WTC11 (cell line): Measurements from ENCODE around the gene PPP1R9A. TPM values are rescaled to one million over a fixed set of nuclear protein-coding genes. Genes with fewer than 3 reads are reported as not detected.

Experiments
- ATAC-seq: fragments of 200-7000 bp; cut with Tn5 transposase; 2 replicates; pipeline ENCODE4 v1.10.0; 2021; ENCODE audit warnings: mild to moderate bottlenecking, moderate library complexity
- CTCF ChIA-PET: fragments of 300-600 bp; sonication (Branson Sonifier 250); formaldehyde crosslinking; loops from one replicate; lab custom pipeline; 2021; ENCODE audit warnings: antibody characterized with exemption; lab: Charles Lee
- POLR2A ChIA-PET: fragments of 350-600 bp; sonication (Branson Sonifier 250); formaldehyde crosslinking; loops from one replicate; lab custom pipeline; 2021; ENCODE audit warnings: antibody characterized with exemption; lab: Charles Lee
- DNase-seq: peaks from one replicate; pipeline ENCODE4 v3.0.0; 2021; ENCODE audit warnings: low spot score
- H3K27ac Mint-ChIP-seq: 2 replicates; pipeline ENCODE4 v1.8.0; 2021; ENCODE audit warnings: mixed read lengths
- H3K27me3 Mint-ChIP-seq: 2 replicates; pipeline ENCODE4 v1.8.0; 2021; ENCODE audit warnings: low read depth, mild to moderate bottlenecking, moderate library complexity, mixed read lengths
- H3K36me3 Mint-ChIP-seq: 2 replicates; pipeline ENCODE4 v1.8.0; 2021; ENCODE audit warnings: mixed read lengths
- H3K4me1 Mint-ChIP-seq: 2 replicates; pipeline ENCODE4 v1.8.0; 2022; ENCODE audit warnings: mixed read lengths
- H3K4me3 Mint-ChIP-seq: 2 replicates; pipeline ENCODE4 v1.8.0; 2021; ENCODE audit warnings: mild to moderate bottlenecking, moderate library complexity, mixed read lengths
- H3K9me3 Mint-ChIP-seq: 2 replicates; pipeline ENCODE4 v1.8.0; 2021; ENCODE audit warnings: mixed read lengths
- AFF4 ChIP-seq: sonication (generic); formaldehyde crosslinking; IDR thresholded peaks from 2 replicates; pipeline ENCODE4 v1.8.1; 2023; ENCODE audit warnings: mild to moderate bottlenecking, missing genetic modification reagents, borderline replicate concordance
- E2F1 ChIP-seq: sonication (generic); formaldehyde crosslinking; IDR thresholded peaks from 2 replicates; pipeline ENCODE4 v1.8.0; 2022; ENCODE audit warnings: mild to moderate bottlenecking, missing genetic modification reagents
- MXD4 ChIP-seq: fragments of 250-450 bp; sonication (Bioruptor Pico); IDR thresholded peaks from 2 replicates; pipeline ENCODE4 v1.8.0; 2021; ENCODE audit warnings: mild to moderate bottlenecking, moderate library complexity, borderline replicate concordance
- PRDM15 ChIP-seq: sonication (generic); formaldehyde crosslinking; IDR thresholded peaks from 2 replicates; pipeline ENCODE4 v1.8.0; 2022; ENCODE audit warnings: missing genetic modification reagents
- ZMAT4 ChIP-seq: fragments of 250-450 bp; sonication (Bioruptor Pico); IDR thresholded peaks from 2 replicates; pipeline ENCODE4 v1.9.0; 2021; ENCODE audit warnings: mild to moderate bottlenecking
- ZNF317 ChIP-seq: sonication (generic); formaldehyde crosslinking; IDR thresholded peaks from 2 replicates; pipeline ENCODE4 v1.8.1; 2023; ENCODE audit warnings: low read depth, mild to moderate bottlenecking, moderate library complexity, missing genetic modification reagents, borderline replicate concordance
- ZNF416 ChIP-seq: fragments of 250-450 bp; sonication (Bioruptor Pico); IDR thresholded peaks from 2 replicates; pipeline ENCODE4 v1.9.0; 2021; ENCODE audit warnings: mild to moderate bottlenecking, inconsistent platforms
- total RNA-seq: library from RNA; stranded (reverse); gene quantifications from 3 replicates; pipeline ENCODE4 v1.2.3, GENCODE V29; 2021

Gene PPP1R9A
- total RNA-seq, 1 experiment from 2014 or later: 16.8 TPM

- peaks cover 21% of the 10 kb centered on the region for H3K4me1 Mint-ChIP-seq
Observed at GRCh38 chr7:95340491-95340890, 433.1 kb downstream of the PPP1R9A start.

More at GRCh38 chr7:95340491-95340890, 433.1 kb downstream of the PPP1R9A start:
- ChIA-PET CTCF (no interaction called here), POLR2A (no interaction called here)
- Mint-ChIP-seq H3K27me3 (no peaks in the 10 kb centered on the region), H3K9me3 (peaks cover 5% of the 10 kb centered on the region; the same call in 1 of the 2 replicates), H3K27ac (no peak overlapping the region), H3K36me3 (no peaks in the 10 kb centered on the region), H3K4me3 (no peak overlapping the region)
- DNase-seq (no peak), ATAC-seq (no peak)
- TF ChIP-seq E2F1 (CRISPR knock-in tag): no peak
- no peak for TF ChIP-seq MXD4 (CRISPR knock-in tag)
- no peak for TF ChIP-seq ZNF317 (CRISPR knock-in tag)
- TF ChIP-seq ZNF416 (CRISPR knock-in tag): no peak
- no peak for TF ChIP-seq PRDM15 (CRISPR knock-in tag)
- TF ChIP-seq AFF4: no peak
- no peak for TF ChIP-seq ZMAT4 (CRISPR knock-in tag)
